Measurements from ENCODE around the gene CRIP2. TPM values are rescaled to one million over a fixed set of nuclear protein-coding genes. Genes with fewer than 3 reads are reported as not detected.

The CRIP2 gene
- total RNA-seq, 1 donor from 2014 or later: 71.8 TPM

DNA sequence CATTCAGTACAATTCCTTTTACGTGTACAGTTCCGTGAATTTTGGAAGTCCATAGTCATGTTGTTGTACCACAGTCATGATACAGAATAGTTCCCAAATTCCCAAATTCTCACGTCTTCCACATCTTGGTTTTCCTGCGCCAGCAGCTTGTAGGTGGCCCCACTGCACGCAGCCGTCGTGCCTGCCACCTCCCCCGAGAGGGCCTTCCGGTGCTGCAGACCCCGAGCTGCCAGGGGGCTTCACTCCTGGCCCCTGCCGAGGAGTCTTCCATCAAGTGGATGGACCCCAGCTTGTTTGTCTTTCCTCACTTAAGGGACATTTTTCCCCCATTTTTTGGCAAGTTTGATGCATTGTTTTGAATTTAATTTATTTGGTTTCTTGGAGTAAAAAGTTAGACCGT is 38.2 kb upstream of the CRIP2 start:
- H3K4me1 Mint-ChIP-seq (ENCODE audit: low read depth, unreplicated experiment): no peaks in the 10 kb centered on the region
- no peak for FAIRE-seq
- DNase-seq (ENCODE audit: low read depth): no peak
- Histone ChIP-seq H3K27ac (ENCODE audit: low read depth, low read length) (no peak overlapping the region), H3K9me3 (ENCODE audit: insufficient read depth, low read depth, low read length) (no peaks in the 10 kb centered on the region), H3K36me3 (ENCODE audit: insufficient read depth, low read length) (no peaks in the 10 kb centered on the region), H3K4me2 (ENCODE audit: low read length) (no peak overlapping the region), H3K9ac (ENCODE audit: low read length) (no peak overlapping the region), H3K4me3 (ENCODE audit: insufficient read depth, low read depth, low read length) (no peak overlapping the region), H3K79me2 (ENCODE audit: insufficient read depth, low read length) (peaks cover 94% of the 10 kb centered on the region), H3K4me1 (ENCODE audit: insufficient read depth, low read length) (no peaks in the 10 kb centered on the region), H3K27me3 (ENCODE audit: insufficient read depth, low read length) (no peaks in the 10 kb centered on the region), H4K20me1 (ENCODE audit: insufficient read depth, low read length) (peaks cover 93% of the 10 kb centered on the region), H2AFZ (ENCODE audit: low read depth, low read length) (no peak overlapping the region)
- TF ChIP-seq EZH2 (IDR thresholded peaks at IDR 0.05; ENCODE audit: insufficient read depth, low read length) (no peak), CTCF (IDR thresholded peaks at IDR 0.05; ENCODE audit: insufficient read depth, low read depth, low read length) (no peak)
- H3K27me3 Mint-ChIP-seq (ENCODE audit: low read depth, unreplicated experiment): no peaks in the 10 kb centered on the region
- no peak overlapping the region for H3K27ac Mint-ChIP-seq (ENCODE audit: unreplicated experiment)
- H3K36me3 Mint-ChIP-seq (ENCODE audit: low read depth, unreplicated experiment): peaks cover 2% of the 10 kb centered on the region
- H3K4me3 Mint-ChIP-seq (ENCODE audit: unreplicated experiment): no peak overlapping the region
- no peaks in the 10 kb centered on the region for H3K9me3 Mint-ChIP-seq (ENCODE audit: unreplicated experiment)

GRCh38 chr14:105436891-105437722 is 37.5 kb upstream of the CRIP2 start:
- TF ChIP-seq CTCF (IDR thresholded peaks at IDR 0.05; ENCODE audit: insufficient read depth, low read depth, low read length) (no peak), EZH2 (IDR thresholded peaks at IDR 0.05; ENCODE audit: insufficient read depth, low read length) (no peak)

More at GRCh38 chr14:105436891-105437722, 37.5 kb upstream of the CRIP2 start:
- Mint-ChIP-seq H3K9me3 (ENCODE audit: unreplicated experiment) (no peaks in the 10 kb centered on the region), H3K36me3 (ENCODE audit: low read depth, unreplicated experiment) (peaks cover 6% of the 10 kb centered on the region), H3K27ac (ENCODE audit: unreplicated experiment) (no peak overlapping the region), H3K27me3 (ENCODE audit: low read depth, unreplicated experiment) (no peaks in the 10 kb centered on the region), H3K4me1 (ENCODE audit: low read depth, unreplicated experiment) (no peaks in the 10 kb centered on the region), H3K4me3 (ENCODE audit: unreplicated experiment) (no peak overlapping the region)
- H4K20me1 ChIP-seq (ENCODE audit: insufficient read depth, low read length): peaks cover 87% of the 10 kb centered on the region
- no peaks in the 10 kb centered on the region for H3K36me3 ChIP-seq (ENCODE audit: insufficient read depth, low read length)
- H2AFZ ChIP-seq (ENCODE audit: low read depth, low read length): no peak overlapping the region
- FAIRE-seq: no peak
- peaks cover 87% of the 10 kb centered on the region for H3K79me2 ChIP-seq (ENCODE audit: insufficient read depth, low read length)
- no peak overlapping the region for H3K27ac ChIP-seq (ENCODE audit: low read depth, low read length)
- no peak overlapping the region for H3K4me3 ChIP-seq (ENCODE audit: insufficient read depth, low read depth, low read length)
- H3K4me2 ChIP-seq (ENCODE audit: low read length): no peak overlapping the region
- no peaks in the 10 kb centered on the region for H3K9me3 ChIP-seq (ENCODE audit: insufficient read depth, low read depth, low read length)
- H3K27me3 ChIP-seq (ENCODE audit: insufficient read depth, low read length): no peaks in the 10 kb centered on the region
- no peak overlapping the region for H3K9ac ChIP-seq (ENCODE audit: low read length)
- H3K4me1 ChIP-seq (ENCODE audit: insufficient read depth, low read length): no peaks in the 10 kb centered on the region
- DNase-seq (ENCODE audit: low read depth): no peak
